Epidermal melanocyte (primary cell): ENCODE measurements around the gene TPM4.
"Not testable (repeated sequence)": the region's sequence is repeated elsewhere in the genome, so short reads cannot be mapped to it uniquely, and the experiment has no call there.

Experiments used
- DNase-seq: peaks from one replicate; pipeline ENCODE4 v3.0.0; 2011; ENCODE audit warnings: low spot score; ENCODE audit not compliant: insufficient read length

The TPM4 gene

DNA sequence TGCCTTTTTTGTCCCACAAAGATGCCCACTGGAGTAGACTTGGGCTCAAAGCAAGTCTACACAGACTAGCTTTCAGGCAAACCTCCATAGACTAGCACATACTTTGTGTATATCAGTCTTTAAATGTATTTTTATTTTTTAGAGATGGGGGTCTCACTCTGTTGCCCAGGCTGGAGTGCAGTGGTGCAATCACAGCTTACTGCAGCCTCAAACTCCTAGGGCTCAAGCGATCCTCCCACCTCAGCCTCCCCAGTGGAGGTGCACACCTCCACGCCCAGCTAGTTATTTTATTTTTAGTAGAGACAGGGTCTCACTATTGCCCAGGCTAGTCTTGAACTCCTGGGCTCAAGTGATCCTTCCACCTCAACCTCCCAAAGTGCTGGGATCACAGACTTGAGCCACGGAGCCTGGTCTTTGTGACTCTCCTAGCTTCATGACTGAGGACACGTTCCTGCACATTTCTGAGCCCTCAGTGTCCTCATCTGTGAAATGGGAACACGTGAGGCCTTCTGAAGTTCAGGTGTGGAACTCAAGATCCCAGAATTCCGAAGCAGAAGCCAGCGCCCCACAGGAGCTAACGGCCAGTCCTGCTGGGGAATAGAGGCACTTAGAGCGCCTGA is 5.1 kb upstream of the TPM4 start:
- DNase-seq: no peak

DNA sequence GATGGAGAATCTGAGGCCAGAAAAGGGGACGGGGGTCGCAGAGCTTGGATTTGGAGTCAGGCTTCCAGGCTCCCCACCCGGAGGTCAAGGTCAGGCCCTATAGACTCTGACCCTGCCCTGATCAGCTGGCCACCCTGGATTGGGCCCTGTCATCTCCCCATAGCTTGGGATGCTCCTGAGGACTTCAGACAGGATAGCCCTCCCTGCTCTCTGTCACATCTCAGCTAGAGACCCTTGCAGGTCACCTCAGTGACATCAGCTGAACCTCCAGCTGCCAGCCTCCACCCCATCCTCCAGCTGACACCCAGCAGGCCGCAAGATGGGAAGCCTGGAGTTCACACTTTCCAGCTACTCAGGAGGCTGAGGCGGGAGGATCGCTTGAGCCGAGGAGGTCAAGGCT is 2.8 kb upstream of the TPM4 start:
- DNase-seq: no peak

DNA sequence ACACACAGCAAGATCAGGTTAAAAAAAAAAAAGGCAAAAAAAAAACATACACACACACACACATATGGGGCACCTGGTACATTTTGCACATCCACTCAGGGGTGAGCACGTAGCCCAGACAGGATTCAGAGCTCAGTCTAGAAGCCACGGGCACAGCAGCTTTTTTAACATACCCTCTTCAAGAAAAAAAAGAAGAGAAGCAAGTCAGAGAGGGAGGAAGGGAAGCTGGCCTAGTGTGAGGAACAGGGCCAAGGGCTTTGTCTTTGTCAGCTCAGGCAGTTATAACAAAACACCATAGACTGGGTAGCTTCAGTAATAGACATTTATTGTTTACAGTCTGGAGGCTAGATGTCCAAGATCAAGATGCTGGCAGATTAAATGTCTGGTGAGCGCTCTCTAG is 2.3 kb upstream of the TPM4 start:
- no peak for DNase-seq

DNA sequence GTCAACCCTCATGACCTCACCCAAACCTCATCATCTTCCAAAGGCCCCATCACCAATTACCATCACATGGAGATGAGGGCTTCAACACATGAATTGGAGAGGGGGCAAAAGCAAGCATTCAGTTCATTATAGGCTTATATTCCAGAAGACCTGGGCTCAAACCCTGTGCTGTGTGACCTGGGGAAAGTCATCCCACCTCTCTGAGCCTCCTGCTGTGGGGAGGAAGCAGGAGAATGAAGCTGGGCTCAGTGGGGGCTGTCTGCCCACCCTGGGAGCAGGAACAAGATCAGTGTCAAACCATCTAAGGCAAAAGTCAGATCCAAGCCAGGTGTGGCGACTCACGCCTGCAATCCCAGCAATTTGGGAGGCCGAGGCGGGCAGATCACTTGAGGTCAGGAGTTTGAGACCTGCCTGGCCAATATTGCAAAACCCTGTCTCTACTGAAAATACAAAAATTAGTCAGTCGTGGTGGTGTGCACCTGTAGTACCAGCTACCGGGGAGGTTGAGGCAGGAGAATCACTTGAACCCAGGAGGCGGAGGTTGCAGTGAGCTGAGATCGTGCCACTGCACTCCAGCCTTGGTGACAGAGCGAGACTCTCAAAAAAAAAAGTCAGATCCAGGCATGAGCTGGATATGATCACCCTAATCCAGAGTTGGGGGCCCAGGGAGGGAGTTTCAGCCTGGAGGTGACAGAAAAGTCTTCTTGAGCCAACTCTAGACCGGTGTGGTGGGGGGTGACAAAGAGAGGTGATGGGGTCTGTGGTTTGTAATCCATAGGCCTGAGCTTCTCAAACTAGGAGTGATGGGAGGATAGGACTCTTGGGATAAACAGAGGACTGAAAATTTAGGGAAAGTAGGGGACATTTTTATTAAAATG is 1.6 kb upstream of the TPM4 start:
- no peak for DNase-seq

DNA sequence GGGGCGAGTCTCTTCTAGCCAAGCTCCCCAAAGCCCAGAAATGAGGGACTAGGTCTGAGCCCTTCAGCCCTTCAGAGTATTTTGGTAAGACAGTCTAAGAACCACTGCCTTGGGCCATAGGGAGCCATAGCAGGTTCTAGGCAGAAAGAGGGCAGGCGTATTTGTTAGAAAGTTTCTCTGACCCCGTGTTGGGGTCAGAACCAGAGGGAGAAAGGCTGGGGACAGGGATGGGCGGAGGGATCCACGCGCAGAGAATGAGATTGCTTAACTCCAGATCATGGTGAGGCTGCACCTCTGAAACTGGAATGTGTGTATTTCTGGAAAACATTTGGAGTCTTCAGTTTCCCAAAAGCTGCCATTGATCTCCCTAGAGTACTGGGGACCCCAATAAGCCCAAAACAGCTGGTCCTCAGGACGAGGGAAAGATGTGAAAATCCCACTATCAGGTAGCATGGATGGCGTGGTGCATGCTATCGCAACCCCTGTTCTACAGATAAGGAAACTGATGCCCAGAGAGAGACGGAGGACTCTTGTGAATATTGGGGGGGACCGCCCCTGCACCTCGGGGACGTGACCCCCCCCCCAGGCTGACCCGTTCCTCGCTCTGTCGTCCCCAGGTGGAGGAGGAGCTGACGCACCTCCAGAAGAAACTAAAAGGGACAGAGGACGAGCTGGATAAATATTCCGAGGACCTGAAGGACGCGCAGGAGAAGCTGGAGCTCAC is 703 bp upstream of the TPM4 start:
- no peak for DNase-seq

DNA sequence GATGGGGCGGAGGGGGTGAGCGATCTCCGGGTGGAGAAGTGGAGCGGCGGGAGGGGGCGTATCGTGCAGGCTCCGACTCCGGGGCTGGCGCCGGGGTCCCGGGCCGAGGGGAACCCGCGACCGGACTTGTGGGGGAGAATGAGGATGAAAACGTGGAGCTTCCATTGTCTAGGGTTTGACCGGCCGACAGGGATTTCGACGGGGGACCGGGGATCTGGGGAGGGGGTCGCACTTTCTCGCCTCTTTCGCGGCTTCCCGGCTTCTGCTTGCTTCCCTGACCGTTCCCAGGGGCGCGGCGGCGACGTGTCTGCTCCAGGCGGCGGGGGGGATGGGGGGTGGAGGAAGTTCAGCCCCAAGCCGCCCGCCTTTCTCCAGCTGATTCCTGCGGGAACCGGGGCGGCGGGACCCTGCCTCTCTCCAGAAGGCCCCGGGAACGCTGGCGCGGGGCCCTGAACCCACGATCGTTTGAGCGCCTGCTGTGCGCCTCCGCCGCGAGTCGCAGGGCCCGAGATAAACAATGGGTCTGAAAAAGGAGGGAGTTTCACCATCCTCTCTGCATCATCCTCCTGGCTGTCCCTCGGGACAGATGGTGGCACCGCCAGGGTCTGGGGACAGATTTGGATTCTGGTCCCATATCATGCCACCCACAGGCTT is 790 bp downstream of the TPM4 start:
- DNase-seq: no peak

DNA sequence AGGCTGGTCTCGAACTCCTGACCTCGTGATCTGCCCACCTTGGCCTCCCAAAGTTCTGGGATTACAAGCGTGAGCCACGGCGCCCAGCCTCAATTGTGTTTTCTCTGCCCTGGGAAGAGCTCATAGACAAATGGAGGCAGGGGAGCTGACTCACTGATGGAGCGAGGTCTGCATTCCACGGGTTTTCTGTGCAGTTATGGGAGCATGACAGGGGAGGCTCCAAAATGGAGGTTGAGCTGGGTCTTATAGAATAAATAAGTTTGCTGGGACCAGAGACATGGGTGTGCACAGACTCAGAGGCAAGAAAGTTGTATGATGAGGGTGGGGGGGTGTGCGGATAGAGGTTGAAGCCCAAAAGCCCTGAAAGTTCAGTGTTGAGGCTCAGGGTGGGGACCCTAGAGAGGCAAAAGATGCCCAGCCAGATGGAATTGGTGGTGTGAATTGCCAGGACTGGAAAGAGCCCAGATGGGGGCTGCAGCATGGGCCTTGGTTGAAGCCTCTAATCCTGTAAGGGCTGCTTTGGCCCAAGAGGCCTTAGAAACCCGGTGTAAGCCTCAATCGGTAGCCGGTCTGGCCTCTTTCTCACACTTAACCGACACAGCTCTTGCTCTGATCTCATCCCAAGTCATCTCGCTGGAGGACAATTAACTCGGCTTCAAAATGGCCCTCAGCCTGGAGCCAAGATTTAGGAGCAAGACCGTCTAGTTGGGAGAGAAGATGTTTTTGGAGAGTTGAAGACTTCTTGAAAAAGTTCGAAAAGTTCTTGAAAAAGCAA is 1.9 kb downstream of the TPM4 start:
- no peak for DNase-seq

DNA sequence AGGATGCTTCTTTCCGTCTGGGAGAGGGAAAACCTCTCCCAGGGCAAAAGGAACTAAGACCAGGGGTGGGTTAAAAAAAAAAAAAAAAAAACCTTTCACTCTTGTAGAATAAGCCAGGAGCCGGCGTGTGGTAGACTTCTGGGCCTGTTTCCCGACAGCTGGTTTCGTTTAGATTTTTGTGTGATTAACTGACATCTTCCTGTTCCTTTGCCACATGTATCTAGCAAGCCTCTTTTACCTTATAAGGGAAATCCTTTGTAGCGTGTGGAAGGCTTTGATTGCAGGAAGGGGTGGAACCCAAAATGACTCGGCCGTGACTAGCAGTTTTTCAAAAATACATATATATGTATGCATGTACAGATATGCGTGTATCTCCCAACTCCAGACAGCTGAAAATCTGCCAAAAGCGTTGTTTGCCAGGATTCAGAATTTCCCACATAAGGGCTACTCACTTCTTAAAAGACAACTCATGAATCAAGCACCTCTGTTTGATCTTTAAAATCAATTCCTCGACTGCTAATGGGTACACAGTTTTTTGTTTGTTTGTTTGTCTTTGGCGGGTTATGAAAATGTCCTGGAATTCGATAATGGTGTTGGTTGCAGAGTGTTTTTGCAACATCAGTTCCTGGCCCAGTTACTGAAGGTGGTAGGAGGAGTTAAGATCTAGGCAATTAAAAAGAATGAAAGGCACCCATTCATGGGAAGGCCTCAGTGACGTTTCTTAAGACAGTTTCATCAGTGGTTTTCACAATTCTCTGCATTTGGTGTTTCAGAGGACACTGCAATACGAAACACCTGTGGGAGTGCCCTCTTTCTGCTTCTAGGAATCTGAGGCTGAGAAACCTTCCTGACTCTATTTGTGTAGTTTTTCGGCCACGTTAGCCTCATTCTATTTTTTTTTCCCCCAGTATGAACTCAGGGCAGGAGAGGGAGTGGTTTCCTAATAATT is 2.7 kb downstream of the TPM4 start:
- DNase-seq: peak; percentile 79

DNA sequence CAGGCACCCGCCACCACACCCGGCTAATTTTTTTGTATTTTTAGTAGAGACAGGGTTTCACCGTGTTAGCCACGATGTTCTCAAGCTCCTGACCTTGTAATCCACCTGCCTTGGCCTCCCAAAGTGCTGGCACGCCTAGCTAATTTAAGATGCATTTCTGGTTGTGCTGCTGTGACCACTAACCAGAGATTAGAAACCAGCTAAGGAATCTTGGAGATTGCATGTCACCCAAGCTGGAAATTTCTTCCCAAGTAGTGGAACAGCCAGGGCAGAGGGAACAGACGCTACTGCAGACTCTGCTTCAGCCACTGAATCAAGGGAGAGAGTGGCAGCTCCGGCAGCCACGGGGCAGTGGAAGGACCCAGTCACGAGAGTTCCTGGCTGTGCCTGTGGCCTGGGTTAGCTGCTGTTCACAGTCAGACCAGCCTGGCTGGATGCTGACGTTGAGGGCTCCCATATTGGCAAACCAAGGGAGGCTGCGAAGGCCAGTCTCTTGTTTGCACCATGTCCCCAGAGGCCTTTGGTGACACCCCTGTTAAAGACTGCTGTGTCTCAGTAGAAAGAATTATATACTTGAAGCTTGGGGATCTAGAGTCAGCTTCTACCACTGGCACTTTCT is 7.9 kb downstream of the TPM4 start:
- DNase-seq: no peak

DNA sequence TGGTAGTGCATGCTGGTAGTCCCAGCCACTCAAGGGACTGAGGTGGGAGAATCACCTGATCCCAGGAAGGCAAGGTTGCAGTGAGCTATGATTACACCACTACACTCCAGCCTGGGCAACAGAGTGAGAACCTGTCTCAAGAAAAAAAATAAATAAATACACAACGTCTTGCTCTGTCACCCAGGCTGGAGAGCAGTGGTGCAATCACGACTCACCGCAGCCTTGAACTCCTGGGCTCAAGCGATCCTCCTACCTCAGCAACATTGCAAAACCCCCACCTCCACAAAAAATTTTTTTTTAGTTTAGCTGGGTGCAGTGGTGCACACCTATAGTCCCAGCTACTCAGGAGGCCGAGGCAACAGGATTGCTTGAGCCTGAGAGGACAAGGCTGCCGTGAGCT is 8.8 kb downstream of the TPM4 start:
- no peak for DNase-seq

DNA sequence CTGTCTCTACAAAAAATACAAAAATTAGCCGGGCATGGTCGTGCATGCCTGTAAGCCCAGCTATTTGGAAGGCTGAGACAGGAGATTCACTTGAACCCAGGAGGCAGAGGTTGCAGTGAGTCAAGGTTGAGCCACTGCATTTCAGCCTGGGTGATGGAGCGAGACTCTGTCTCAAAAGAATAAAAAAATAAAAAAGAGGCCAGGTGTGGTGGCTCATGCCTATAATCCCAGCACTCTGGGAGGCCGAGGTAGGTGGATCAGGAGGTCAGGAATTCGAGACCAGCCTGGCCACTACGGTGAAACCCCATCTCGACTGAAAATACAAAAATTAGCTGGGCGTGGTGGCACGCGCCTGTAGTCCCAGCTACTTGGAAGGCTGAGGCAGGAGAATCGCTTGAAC is 11.1 kb downstream of the TPM4 start:
- DNase-seq: not testable (repeated sequence)

DNA sequence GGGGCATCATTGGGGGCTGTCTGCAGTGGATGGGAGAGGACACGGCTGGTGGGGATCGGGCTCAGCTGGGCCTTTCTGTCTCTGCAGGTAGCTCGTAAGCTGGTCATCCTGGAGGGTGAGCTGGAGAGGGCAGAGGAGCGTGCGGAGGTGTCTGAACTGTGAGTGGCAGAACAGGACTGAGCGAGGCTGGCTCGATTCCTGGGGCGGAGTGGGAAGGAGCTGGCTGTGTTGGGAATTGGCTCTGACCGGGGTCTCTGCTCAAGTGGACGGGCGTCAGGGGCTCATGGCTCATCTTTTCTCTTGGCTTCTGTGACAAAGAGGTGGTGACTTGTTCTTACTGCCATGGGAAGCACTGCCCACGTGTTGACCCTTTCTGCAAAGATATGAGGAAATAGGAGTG is 11.6 kb downstream of the TPM4 start:
- DNase-seq: no peak

DNA sequence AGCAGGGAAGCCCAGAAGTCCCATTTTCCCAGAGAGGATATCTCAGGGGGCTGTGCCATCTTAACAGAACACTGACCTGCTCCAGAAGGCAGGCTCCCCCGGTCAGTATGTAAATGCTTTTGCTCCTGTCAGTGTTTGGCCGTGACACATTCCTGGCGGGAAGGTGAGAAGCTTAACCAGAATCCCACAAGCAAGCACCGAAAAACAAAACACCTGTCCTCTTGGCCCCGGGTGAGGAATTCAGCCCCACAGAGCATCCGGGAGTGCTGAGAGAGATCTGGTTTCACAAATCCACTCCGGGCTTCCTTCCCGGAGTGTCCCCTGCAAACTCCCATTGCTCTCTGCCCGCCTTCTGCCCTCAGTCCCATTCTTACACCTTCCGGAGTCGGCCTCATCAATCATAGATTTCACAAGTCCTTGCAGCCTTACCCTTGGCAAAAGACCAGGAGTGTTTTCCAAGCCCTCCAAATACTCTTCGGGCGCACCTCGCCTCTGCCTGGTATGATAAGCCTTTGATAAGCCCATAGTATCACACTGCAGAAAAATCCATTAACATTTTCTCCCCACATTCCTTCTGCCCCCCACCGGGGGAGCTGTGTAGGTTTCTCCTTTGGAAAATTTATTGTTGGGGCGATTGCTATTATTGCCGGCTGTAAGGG is 12.2 kb downstream of the TPM4 start:
- no peak for DNase-seq

DNA sequence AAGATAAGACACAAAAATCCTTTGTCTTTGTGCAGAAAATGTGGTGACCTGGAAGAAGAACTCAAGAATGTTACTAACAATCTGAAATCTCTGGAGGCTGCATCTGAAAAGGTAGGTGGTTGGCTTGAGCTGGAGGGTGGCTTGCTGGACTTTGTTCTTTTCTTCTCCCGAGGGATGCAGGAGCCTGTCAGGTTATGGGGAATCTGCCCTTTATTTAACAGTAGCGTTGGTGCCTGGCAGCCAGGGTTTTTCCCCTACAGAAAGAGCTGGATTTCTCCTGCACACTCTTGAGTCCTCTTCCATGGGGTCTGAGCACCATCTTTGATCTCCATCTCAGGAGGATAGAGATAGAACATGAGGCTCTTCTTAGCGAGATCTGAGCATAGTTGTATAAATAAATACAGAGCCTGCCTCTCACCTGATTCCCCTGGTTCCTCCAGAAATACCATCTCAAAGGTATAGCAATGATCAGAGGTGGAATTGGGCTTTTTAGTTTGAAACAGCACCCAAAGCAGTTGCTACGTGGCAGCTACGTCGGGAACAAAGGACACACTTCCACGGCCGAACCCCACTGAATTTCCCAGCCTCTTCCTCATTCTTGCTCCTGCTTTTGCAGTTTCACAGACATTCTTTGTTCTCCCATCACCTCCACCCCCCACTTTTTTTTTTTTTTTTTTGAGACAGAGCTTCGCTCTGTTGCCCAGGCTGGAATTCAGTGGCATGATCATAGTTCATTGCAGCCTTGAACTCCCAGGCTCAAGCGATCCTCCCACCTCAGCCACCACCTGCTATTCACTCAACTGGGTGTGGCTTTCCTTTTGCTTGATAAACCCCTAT is 12.9 kb downstream of the TPM4 start:
- no peak for DNase-seq

DNA sequence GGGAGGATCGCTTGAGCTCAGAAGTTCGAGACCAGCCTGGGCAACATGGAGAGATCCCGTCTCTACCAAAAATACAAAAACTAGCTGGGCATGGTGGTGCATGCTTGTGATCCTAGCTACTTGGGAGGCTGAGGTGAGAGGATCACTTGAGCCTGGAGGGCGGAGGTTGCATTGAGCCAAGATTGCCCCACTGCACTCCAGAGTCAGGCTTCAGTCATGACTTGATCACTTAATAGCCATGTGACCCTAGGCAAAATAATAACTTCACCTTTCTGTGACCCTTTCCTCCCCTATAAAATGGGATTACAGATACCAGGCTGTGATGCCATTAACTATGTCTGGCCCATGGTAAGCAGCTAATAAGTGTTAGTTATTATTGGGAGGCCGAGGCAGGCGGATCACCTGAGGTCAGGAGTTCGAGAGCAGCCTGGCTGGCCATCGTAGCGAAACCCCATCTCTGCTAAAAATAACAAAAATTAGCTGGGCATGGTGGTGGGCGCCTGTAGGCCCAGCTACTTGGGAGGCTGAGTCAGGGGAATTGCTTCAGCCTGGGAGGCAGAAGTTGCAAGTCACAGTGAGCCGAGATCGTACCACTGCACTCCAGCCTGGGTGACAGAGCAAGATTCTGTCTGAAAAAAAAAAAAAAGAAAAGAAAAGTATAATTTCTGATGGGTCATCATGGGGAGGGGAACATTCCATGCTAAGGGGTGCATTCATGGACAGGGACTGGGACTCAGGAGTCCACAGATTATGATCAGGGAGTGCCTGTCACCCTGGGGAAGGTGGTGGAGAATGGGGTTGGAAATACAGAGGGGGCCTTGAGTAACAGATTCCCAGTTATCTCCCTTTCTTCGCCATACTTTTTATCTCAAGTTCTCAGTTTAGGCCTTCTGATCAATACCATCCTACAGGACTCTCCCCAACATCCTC is 15.5 kb downstream of the TPM4 start:
- DNase-seq: no peak

DNA sequence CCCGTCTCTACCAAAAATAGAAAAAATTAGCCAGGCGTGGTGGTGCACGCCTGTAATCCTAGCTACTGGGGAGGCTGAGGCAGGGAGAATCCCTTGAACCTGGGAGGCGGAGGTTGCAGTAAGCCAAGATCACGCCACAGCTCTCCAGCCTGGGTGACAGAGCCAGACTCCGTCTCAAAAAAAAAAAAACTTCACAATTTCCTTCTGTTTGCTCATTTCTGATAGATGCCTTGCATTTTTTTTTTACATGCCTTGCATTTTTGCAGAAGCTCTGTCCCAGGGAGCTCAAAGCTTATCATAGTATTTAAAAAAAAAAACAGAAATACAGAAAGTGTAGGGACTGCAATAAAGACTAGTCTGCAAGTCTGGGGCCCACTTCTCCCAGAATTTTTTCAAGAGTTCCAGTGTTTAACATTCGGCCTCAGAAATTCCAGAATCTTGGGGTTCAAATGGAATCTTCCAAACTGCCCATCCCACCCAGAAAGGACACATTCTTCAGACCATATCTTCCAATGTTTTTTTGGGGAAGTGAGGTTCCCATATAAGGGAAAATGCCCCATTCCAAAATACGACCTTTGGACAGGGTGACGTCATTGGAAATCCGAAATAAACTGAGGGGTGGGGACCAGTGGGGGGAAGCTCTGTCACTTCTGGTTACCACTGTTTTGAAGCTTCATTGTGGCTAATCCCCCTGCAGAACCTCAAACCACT is 18.2 kb downstream of the TPM4 start:
- no peak for DNase-seq
